Hepatic stellate cell (primary cell): ENCODE results near the gene DNAJB13.

ENCODE experiments used
- DNase-seq: peaks from one replicate; pipeline ENCODE4 v3.0.0; 2011; ENCODE audit warnings: low spot score

The DNAJB13 gene

DNA sequence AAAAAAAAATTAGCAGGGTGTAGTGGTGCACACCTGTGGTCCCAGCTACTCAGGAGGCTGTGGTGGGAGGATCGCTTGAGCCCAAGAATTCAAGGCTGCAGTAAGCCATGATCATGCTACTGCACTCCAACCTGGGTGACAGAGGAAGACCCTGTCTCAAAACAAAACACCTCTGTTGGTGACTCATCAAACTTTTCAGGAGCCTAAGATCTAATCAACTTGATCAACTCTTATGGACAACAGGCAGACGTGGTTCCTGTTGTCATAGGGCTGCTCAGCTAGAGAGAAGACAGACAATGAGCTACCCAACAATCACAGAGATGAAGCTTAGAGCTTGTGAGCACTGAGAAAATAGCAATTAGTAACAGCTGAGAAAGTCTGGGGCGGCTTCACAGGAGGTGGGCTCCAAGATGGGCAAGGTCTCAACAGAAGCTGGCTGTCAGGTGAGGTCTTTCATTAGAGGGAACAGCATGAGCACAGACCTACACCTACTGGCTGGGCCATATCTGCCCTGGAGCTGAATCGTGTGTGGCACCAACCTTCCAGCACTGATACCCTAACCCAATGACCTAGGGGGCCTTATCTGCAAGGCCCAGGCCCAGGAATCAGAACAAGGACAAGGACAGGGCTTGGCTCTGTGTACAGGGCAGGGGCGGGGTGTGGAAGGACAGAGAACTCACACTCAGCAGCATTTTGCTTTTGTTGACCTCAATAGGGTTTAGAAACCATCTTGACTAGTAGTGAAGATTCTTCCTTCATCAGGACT lies 65.3 kb downstream of the DNAJB13 start:
- DNase-seq = no peak

DNA sequence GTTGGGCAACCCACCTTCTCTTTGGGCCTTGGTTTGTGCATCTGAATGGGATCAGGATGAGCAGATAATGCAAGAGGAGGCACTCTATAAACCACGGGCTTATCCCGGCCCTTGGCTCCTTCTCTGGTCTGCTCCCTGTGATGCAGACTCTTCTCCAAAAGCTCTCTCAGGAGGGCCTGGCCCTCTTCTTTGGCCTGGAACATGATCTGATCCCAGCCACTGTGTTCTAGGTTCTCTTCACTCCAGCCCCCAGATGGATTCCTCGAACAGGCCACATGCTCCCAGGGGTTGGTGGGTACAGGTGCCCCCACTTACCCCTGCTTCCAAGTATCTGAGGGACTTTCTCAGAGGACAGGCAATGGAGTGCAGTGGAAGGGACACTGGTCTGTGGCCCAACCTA lies 66.8 kb downstream of the DNAJB13 start:
- DNase-seq = no peak

DNA sequence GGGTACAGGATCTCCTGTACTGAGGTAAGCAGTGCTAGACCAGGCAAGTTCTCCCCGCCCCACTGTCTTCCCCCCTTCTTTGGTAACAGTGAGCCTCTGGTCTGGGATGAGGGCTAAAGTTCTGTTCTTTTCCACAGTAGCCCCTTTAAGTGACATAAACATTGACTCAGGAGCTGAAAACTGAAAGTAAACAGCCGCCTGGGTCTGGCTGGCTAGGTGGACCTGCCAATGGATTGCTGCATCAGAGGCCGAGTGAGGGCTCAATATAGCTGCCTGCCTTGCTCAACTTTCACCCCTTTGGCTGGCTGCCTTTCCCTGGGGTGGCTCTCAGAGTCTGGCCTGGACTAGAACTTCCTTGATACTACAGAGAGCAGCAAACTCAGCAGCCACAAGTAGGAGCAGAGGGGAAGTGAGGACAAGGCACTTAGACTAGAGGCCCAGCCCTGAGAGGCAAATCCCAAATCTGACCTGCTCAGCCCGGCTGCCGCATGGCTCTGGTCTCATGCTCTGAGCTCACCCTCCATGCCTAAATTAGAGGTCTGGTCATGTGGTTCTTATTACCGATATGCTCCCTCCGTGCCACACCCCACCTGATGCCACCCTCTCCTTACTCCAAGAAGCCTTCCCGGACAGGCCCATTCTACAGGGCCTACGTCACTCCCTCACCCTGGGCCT lies 67.6 kb downstream of the DNAJB13 start:
- peak; percentile 68 for DNase-seq

DNA sequence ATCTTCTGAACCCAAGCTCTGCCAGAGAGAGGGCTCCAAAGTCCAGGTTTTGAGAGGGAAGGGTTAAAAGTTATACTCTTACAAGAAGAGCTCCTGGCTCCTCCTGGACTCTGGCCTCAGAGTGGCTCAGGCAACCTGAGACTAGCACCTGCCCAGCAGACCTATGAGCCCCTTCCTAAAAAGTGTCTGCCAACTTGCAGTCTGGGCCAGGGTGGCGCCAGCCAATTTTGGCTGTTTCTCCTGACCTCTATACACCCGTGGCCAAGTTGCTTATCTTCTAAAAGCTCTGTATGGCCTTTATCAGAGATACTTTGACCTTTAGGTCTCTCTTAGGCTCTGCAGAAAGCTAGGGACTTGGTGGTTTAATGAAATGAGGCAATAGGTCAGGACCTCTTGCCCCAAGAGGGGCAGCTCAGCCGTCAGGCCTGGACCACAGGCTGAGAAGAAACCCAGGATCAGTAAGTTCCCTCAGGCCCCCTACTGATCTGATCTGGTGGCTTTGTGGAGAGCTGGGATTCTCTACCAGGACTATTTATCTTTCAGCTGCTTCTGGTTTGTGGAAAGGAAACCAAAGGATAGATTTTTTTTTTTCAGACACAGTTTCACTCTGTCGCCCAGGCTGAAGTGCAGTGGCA lies 68.4 kb downstream of the DNAJB13 start:
- DNase-seq = no peak

DNA sequence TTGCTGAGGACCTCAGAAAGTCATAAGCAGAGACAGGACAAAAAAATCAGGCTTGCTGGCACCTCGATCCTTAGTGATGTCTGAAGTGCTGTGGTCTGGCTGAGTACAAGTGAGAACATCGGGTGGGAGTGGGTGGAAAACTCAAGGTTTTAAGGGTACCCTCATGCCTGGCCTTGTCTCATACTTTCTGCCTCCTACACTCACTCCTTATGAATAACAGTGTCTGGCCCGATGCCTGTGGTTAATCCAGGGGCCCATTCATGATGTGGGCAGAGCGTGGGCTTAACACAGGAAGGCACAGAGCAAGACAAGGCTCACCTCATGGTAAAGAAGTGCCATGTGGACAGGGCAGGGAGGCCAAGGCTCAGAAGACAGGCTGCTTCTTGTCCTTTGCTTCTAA lies 69.0 kb downstream of the DNAJB13 start:
- DNase-seq = no peak
